Measurements from ENCODE around the gene RABAC1. TPM values are rescaled to one million over a fixed set of nuclear protein-coding genes. Genes with fewer than 3 reads are reported as not detected.

Gene RABAC1
- polyA plus RNA-seq, 1 donor (not counting 4 experiments of a cell fraction or from before 2014, with no cell fraction given), result 107 TPM

DNA sequence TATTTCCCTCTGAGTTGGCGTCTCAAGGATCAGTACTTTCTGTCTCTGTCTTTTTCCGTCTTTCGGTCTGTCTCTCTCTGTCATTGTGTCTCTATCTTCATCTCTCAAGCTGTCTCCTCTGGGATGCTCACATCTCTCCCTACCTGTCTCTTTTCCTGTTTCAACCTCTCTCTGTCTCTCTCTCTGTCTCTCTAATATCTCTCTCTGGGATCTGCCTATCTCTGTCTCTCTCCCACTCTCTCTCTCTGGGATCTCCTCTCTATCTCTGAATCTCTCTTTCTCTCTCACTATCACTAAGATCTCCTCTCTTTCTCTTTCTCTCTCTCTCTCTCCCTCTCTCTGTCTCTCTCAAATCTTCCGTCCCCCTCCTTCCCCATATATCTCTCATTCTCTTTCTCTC is 30.9 kb upstream of the RABAC1 start:
- no peak overlapping the region for H3K9ac ChIP-seq (ENCODE audit: control insufficient read depth, extremely low read depth, insufficient read depth, low read length)
- DNase-seq (ENCODE audit: low read depth, low spot score) (no peak), FAIRE-seq (no peak)
- peaks cover 26% of the 10 kb centered on the region for H3K27me3 ChIP-seq (ENCODE audit: control insufficient read depth, extremely low read depth, insufficient read depth, low read length)
- H3K9me3 ChIP-seq (ENCODE audit: control insufficient read depth, low read depth, low read length), result no peaks in the 10 kb centered on the region
- dilution Hi-C loops (cut with MboI; ENCODE audit: extremely low pct_ligation_motif_present, low sequenced_read_pairs), result no loop called here
- no peaks in the 10 kb centered on the region for H3K36me3 ChIP-seq (ENCODE audit: control insufficient read depth in 2 of 2, extremely low read depth in 1 of 2, insufficient read depth in 2 of 2, low read length in 2 of 2)
- no peaks in the 10 kb centered on the region for H3K4me1 ChIP-seq (ENCODE audit: control insufficient read depth, extremely low read depth, insufficient read depth, low read length)
- TF ChIP-seq, protein P1, sequence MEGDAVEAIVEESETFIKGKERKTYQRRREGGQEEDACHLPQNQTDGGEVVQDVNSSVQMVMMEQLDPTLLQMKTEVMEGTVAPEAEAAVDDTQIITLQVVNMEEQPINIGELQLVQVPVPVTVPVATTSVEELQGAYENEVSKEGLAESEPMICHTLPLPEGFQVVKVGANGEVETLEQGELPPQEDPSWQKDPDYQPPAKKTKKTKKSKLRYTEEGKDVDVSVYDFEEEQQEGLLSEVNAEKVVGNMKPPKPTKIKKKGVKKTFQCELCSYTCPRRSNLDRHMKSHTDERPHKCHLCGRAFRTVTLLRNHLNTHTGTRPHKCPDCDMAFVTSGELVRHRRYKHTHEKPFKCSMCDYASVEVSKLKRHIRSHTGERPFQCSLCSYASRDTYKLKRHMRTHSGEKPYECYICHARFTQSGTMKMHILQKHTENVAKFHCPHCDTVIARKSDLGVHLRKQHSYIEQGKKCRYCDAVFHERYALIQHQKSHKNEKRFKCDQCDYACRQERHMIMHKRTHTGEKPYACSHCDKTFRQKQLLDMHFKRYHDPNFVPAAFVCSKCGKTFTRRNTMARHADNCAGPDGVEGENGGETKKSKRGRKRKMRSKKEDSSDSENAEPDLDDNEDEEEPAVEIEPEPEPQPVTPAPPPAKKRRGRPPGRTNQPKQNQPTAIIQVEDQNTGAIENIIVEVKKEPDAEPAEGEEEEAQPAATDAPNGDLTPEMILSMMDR (optimal IDR thresholded peaks at IDR 0.05 in 1 of 3, IDR thresholded peaks at IDR 0.05 in 1 of 3, conservative IDR thresholded peaks at IDR 0.05 in 1 of 3; ENCODE audit: extremely low read depth in 1 of 3, insufficient read depth in 2 of 3, low read length in 3 of 3), result no peak
- TF ChIP-seq EZH2 (IDR thresholded peaks at IDR 0.05; ENCODE audit: low read length), result no peak
- H3K27ac ChIP-seq (ENCODE audit: control insufficient read depth, insufficient read depth, low read length), result no peak overlapping the region
- H3K79me2 ChIP-seq (ENCODE audit: control insufficient read depth, insufficient read depth, low read length), result no peaks in the 10 kb centered on the region
- H3K4me3 ChIP-seq (ENCODE audit: control insufficient read depth in 2 of 3, extremely low read depth in 1 of 3, insufficient read depth in 2 of 3, low read depth in 1 of 3, low read length in 3 of 3), result no peak overlapping the region
- H3K4me2 ChIP-seq (ENCODE audit: control insufficient read depth, extremely low read depth, insufficient read depth, low read depth, low read length), result no peak overlapping the region
- no peaks in the 10 kb centered on the region for H4K20me1 ChIP-seq (ENCODE audit: control insufficient read depth, extremely low read depth, insufficient read depth, low read length)
- H2AFZ ChIP-seq (ENCODE audit: control insufficient read depth, low read length), result no peak overlapping the region
- H3K9me1 ChIP-seq (ENCODE audit: control insufficient read depth, extremely low read depth, insufficient read depth, low read length), result no peaks in the 10 kb centered on the region

DNA sequence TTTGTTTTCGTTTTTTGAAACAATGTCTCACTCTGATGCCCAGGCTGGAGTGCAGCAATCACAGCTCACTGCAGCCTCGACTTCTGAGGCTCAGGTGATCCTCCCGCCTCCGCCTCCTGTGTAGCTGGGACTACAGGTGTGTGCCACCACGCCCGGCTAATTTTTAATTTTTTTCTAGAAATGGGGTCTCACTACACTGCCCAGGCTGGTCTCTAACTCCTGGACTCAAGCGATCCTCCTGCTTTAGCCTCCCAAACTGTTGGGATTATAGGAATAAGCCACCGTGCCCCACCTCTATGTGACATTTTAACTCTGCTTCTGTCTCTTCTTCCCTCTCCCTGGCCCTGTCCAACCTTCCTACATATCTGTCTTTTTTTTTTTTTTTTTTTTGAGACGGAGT is 29.8 kb upstream of the RABAC1 start:
- no peaks in the 10 kb centered on the region for H3K9me1 ChIP-seq (ENCODE audit: control insufficient read depth, extremely low read depth, insufficient read depth, low read length)
- no peak overlapping the region for H3K4me2 ChIP-seq (ENCODE audit: control insufficient read depth, extremely low read depth, insufficient read depth, low read depth, low read length)
- no peak overlapping the region for H3K4me3 ChIP-seq (ENCODE audit: control insufficient read depth in 2 of 3, extremely low read depth in 1 of 3, insufficient read depth in 2 of 3, low read depth in 1 of 3, low read length in 3 of 3)
- H3K27me3 ChIP-seq (ENCODE audit: control insufficient read depth, extremely low read depth, insufficient read depth, low read length), result peaks cover 20% of the 10 kb centered on the region
- no peak for FAIRE-seq
- no peak overlapping the region for H2AFZ ChIP-seq (ENCODE audit: control insufficient read depth, low read length)
- H3K9me3 ChIP-seq (ENCODE audit: control insufficient read depth, low read depth, low read length), result no peaks in the 10 kb centered on the region
- no peaks in the 10 kb centered on the region for H4K20me1 ChIP-seq (ENCODE audit: control insufficient read depth, extremely low read depth, insufficient read depth, low read length)
- DNase-seq (ENCODE audit: low read depth, low spot score), result no peak
- no peaks in the 10 kb centered on the region for H3K36me3 ChIP-seq (ENCODE audit: control insufficient read depth in 2 of 2, extremely low read depth in 1 of 2, insufficient read depth in 2 of 2, low read length in 2 of 2)
- no peaks in the 10 kb centered on the region for H3K4me1 ChIP-seq (ENCODE audit: control insufficient read depth, extremely low read depth, insufficient read depth, low read length)
- no peak overlapping the region for H3K27ac ChIP-seq (ENCODE audit: control insufficient read depth, insufficient read depth, low read length)
- H3K79me2 ChIP-seq (ENCODE audit: control insufficient read depth, insufficient read depth, low read length), result no peaks in the 10 kb centered on the region
- no peak overlapping the region for H3K9ac ChIP-seq (ENCODE audit: control insufficient read depth, extremely low read depth, insufficient read depth, low read length)
- dilution Hi-C loops (cut with MboI; ENCODE audit: extremely low pct_ligation_motif_present, low sequenced_read_pairs), result no loop called here
- no peak for TF ChIP-seq EZH2 (IDR thresholded peaks at IDR 0.05; ENCODE audit: low read length)
- TF ChIP-seq, protein P1 (optimal IDR thresholded peaks at IDR 0.05 in 1 of 3, IDR thresholded peaks at IDR 0.05 in 1 of 3, conservative IDR thresholded peaks at IDR 0.05 in 1 of 3; ENCODE audit: extremely low read depth in 1 of 3, insufficient read depth in 2 of 3, low read length in 3 of 3), result no peak

Data from keratinocyte (primary cell).